Tibial nerve (tissue), 3 donors: ENCODE data around the gene PDZK1IP1.

Experiments used
- CTCF ChIP-seq, 5 experiments: fragments of 200-600 bp in 3 of 5; fragments of 450-650 bp in 2 of 5; sonication (generic) in 3 of 5; IDR thresholded peaks; one replicate each; pipeline ENCODE4 v1.5.1; 2016 to 2019; ENCODE audit warnings: antibody characterized with exemption in 5 of 5, mild to moderate bottlenecking in 3 of 5, moderate library complexity in 2 of 5
- POLR2A ChIP-seq, 2 donors: fragments of 450-650 bp; IDR thresholded peaks; one replicate each; pipeline ENCODE4 v1.6.1; 2017; ENCODE audit warnings: antibody characterized with exemption in 2 of 2, mild to moderate bottlenecking in 2 of 2, moderate library complexity in 2 of 2

- TF ChIP-seq CTCF (IDR thresholded peaks at IDR 0.05) = no peak
- TF ChIP-seq POLR2A (IDR thresholded peaks at IDR 0.05) = no peak
These were observed 3.3 kb downstream of the PDZK1IP1 start for GRCh38 chr1:47186267-47187185.
